ENCODE results near the gene NBPF1.
A peak's percentile ranks its signal among the peaks of the same experiment; 100 is the strongest.
"Not testable (repeated sequence)": the region's sequence is repeated elsewhere in the genome, so short reads cannot be mapped to it uniquely, and the experiment has no call there.

NBPF1 gene

DNA sequence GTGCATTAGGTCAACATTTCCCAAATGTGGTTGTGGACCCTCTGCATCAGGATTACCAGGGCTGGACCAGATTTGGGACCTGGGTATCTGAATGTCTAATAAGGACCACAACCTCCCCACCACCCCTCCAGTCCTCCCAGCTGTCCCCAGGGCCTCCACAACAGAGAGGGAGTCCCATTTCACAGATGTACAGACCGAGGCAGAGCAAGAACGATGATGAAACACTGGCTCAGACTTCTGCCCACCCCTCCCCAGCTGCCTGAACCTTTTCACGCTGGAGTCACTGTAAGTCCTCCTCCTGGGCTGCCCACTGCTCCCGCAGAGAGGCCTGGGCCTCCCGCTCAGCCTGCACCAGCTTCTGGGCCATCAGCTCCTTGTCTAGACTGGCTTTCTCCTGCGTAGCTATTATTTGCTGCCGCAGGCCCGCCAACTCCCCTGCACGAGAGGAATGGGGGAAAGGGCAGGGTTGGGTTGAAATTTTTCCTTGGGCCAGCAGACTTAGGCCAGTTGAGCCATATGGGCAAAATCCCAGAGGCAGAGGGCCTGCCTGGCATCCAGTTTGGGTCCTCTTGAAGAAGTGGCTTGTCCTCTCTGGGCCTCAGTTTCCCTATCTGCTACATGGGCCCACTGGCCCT is 8.4 kb upstream of the NBPF1 start:
- DNase-seq, result not testable (repeated sequence)

GRCh38 chr1:16621300-16621658 is 7.9 kb upstream of the NBPF1 start:
- DNase-seq, result no peak

DNA sequence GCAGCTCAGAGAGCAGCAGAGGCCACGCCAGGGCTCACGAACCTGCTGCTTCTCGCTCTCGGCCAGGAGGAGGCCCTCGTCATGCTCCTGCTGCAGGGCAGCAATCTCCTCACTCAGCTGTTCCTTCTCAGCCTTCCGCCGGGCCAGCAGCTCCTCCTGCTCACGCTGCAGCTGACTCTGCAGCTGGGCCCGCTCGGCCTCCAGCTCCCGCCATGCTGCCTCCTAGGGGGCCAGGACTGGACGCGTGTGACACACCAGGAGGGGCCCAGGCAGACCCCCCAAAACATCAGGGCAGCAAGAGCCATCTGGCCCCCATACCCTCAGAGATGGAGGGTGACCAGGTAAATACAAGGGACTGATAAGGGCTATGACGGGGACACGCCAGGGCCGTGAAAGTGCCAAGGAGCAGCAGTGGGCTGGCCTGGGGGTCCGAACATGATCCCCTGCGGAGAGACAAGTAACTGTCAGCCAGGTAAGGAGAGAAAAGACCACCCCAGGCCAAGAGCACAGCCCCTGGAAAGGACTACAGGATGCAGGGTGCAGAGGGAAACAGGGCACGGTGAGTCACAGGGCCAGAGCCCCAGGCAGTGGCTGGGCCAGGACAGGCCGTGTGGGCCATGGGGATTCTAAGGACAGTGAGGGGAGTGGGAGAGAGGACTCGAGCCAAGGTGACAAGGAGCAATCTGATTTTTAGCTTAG is 6.6 kb upstream of the NBPF1 start:
- not testable (repeated sequence) for DNase-seq

DNA sequence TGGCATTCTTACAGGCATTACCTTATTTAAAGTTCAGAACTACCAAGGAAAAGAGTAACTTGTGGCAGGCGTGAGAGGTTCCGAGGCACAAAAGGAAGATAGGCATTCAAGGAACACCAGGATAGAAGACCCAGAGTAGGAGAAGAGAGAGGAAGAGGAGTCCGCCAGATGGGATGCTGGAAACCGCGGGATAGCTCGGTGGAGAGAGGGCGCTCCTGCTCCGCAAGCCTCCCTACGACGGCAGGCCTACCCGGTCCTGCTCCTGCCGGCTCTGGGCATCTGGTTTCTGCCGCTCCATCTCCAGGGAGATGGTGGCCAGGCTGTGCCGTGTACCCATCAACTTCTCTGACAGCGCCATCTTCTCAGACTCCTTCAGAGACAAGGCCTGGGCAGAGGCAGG is 5.4 kb upstream of the NBPF1 start:
- no peak for DNase-seq

DNA sequence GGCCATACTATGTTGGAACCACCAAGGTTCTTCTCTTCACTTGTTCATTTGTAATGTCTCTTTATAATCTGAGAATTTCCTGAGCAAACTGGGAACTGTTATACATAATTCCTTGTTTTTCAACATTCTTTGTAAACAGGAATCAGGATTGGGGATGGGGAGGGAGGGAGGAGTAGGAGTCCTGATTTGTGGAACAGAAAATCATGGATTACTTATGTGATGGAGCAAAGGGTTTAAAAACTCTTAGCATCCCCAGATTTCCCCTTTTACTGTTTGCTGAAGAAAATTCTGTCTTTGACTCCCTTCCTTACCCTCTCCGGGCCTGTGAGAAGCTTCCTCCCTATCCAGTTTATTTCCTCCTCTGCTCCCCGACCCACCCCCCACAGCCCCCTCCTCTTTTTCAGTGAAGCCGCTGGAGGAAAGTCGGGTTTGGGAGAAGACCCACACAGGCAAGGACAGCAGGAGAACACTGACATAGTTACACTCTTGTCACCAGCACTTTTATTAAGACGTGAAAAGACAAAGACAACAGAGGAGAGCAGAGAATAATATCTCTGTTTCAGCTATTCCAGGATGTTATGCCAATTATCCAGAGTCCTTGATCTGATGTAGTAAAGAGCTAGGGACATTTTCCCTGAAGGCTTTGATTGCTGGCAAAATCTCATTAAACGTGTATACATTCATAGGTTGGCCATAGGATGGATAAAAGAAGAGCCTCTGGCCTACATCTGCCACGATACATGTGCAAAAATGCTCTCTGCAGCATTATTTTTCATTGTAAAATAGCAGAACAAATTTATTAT is 4.6 kb upstream of the NBPF1 start:
- no peak for DNase-seq

- no peak for DNase-seq
Measured at GRCh38 chr1:16617114-16617631, 3.8 kb upstream of the NBPF1 start.

DNA sequence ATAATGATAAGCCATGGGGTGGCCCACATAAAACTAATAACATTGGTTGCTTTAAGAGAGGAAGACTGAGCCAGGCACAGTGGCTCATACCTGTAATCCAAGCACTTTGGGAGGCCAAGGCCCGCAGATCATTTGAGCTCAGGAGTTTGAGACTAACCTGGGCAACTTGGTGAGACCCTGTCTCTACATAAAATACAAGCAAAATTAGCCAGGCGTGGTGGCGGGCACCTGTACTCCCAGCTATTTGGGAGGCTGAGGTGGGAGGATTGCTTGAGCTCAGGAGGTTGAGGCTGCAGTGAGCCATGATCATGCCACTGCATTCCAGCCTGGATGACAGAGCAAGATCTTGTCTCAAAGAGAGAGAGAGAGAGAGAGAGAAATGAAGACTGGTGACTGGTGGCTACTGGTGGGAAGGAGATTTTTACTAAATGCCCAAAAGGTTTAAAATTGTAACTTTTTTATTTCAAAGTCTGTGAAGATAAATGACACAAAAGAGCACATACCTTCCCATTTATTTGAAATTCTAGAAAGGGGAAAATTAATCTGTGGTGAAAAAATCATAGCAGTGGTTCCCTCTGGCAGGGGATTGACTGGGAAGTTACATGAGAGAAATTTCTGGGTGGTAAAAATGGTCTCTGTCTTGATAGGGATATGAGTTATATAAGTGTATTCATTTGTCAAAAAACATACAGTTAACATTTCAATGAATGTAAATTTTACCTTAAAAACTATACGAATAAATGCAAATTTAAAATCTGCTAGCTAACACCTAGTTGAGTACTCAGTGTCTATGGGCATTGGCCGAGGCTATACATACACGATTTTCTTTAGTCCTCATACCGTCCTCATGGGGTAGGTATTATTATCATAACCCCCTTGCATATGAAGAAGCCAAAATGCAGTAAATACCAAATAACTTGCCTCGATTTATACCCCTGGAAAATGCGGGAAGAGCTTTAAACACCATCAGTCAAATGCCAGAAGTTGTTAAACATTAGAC is 2.2 kb upstream of the NBPF1 start:
- DNase-seq, result no peak

- no peak for DNase-seq
Measured at GRCh38 chr1:16614361-16615252, 1.2 kb upstream of the NBPF1 start.

GRCh38 chr1:16612332-16613172 is 812 bp downstream of the NBPF1 start:
- DNase-seq, result peak; percentile 69

DNA sequence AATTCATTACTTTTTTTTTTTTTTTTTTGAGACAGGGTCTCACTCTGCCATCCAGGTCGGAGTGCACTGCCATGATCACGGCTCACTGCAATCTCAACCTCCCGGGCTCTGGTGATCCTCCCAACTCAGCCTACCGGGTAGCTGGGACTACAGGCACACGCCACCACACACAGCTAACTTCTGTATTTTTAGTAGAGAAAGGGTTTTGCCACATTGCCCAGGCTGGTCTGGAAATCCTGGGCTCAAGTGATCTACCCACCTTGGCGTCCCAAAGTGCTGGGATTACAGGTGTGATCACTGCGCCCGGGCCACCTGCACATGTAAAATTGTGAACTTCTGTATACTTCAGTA is 1.4 kb downstream of the NBPF1 start:
- not testable (repeated sequence) for DNase-seq

GRCh38 chr1:16611164-16611563 is 2.2 kb downstream of the NBPF1 start:
- not testable (repeated sequence) for DNase-seq

DNA sequence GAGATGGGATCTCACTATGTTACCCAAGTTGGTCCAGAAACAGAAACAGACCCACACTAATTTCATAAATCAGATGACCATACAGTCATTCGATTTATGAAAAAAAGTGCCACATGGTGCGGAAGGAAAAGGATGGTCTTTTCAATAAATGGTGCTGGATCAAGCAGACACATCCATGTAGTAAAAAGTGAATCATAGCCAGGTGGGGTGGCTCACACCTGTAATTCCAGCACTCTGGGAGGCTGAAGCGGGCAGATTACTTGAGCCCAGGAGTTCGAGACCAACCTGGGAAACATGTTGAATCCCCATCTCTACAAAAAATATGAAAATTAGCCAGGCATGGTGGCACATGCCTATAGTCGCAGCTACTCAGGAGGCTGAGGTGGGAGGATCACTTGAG is 2.8 kb downstream of the NBPF1 start:
- not testable (repeated sequence) for DNase-seq

DNA sequence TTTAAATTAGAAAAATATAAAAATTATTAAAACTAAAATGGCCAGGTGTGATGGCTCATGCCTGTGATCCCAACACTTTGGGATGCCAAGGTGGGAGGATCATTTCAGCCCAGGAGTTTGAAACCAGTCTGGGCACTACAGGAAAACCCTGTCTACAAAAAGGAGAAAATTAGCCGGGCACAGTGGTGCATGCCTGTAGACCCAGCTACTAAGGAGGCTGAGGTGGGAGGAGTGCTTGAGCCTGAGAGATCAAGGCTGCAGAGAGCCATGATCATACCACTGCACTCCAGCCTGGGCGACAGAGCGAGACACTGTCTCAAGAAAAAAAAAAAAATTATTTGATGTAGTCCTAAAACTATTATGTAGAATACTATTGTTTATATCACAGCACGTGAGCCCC is 3.6 kb downstream of the NBPF1 start:
- not testable (repeated sequence) for DNase-seq

GRCh38 chr1:16608838-16609560 is 4.4 kb downstream of the NBPF1 start:
- DNase-seq, result no peak

GRCh38 chr1:16607853-16608815 is 5.2 kb downstream of the NBPF1 start:
- DNase-seq, result not testable (repeated sequence)

GRCh38 chr1:16607433-16607851 is 5.9 kb downstream of the NBPF1 start:
- no peak for DNase-seq

- not testable (repeated sequence) for DNase-seq
Measured at GRCh38 chr1:16606666-16607432, 6.5 kb downstream of the NBPF1 start.
